DMS 273 (cell line): Measurements from ENCODE around the gene ERC1.
A peak's percentile ranks its signal among the peaks of the same experiment; 100 is the strongest.

Experiments
- DNase-seq: peaks from one replicate; lab custom pipeline; 2025; ENCODE audit not compliant: unreplicated experiment; lab: John Stamatoyannopoulos, UW

ERC1 gene

GRCh38 chr12:1529862-1530591, 539.0 kb downstream of the ERC1 start:
- DNase-seq, result peak; percentile 53

- DNase-seq, result peak; percentile 56
Observed at GRCh38 chr12:1530592-1531152, 539.6 kb downstream of the ERC1 start.

GRCh38 chr12:1531153-1531653, 540.2 kb downstream of the ERC1 start:
- peak; percentile 56 for DNase-seq

- DNase-seq, result no peak
Observed at GRCh38 chr12:1531654-1532374, 540.8 kb downstream of the ERC1 start.

GRCh38 chr12:1532375-1533165, 541.5 kb downstream of the ERC1 start:
- no peak for DNase-seq

- DNase-seq, result no peak
Observed at GRCh38 chr12:1533205-1533601, 542.2 kb downstream of the ERC1 start.

- DNase-seq, result no peak
Observed at GRCh38 chr12:1533602-1534304, 542.7 kb downstream of the ERC1 start.

- no peak for DNase-seq
Observed at GRCh38 chr12:1534748-1535147, 543.7 kb downstream of the ERC1 start.

GRCh38 chr12:1536817-1537216, 545.8 kb downstream of the ERC1 start:
- no peak for DNase-seq

- DNase-seq, result no peak
Observed at GRCh38 chr12:1539135-1539534, 548.1 kb downstream of the ERC1 start.

GRCh38 chr12:1540690-1541089, 549.7 kb downstream of the ERC1 start:
- DNase-seq, result no peak

- no peak for DNase-seq
Observed at GRCh38 chr12:1542599-1542998, 551.6 kb downstream of the ERC1 start.

GRCh38 chr12:1544996-1545700, 554.1 kb downstream of the ERC1 start:
- DNase-seq, result peak; percentile 16
